LNCAP (cell line): ENCODE data around the gene SPAG6.

ENCODE experiments used
- TF ChIP-seq, protein P1 (sequence below): fragments of 450-650 bp; IDR thresholded peaks from 2 replicates; pipeline ENCODE4 v1.5.1; 2017; ENCODE audit warnings: mild to moderate bottlenecking

SPAG6 gene

DNA sequence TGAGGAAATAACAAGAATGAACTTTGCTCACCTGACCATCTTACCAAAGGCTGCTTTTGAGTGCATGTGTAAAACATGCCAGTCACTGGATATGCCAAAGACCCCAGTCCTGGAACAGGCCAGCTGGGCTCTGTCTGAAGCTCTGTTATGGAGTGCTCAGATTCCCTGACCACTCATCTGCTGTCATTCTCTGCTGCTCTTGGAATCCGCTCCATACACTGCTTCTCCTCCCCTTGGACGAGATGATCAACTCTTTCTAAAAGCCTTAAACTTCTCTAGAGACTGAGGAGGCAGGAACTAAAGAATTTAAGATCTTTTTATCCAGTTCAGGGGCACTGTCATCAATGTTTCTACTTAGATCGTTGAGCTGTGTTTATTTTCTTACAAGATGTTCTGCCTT is 100.2 kb downstream of the SPAG6 start:
- TF ChIP-seq, protein P1, sequence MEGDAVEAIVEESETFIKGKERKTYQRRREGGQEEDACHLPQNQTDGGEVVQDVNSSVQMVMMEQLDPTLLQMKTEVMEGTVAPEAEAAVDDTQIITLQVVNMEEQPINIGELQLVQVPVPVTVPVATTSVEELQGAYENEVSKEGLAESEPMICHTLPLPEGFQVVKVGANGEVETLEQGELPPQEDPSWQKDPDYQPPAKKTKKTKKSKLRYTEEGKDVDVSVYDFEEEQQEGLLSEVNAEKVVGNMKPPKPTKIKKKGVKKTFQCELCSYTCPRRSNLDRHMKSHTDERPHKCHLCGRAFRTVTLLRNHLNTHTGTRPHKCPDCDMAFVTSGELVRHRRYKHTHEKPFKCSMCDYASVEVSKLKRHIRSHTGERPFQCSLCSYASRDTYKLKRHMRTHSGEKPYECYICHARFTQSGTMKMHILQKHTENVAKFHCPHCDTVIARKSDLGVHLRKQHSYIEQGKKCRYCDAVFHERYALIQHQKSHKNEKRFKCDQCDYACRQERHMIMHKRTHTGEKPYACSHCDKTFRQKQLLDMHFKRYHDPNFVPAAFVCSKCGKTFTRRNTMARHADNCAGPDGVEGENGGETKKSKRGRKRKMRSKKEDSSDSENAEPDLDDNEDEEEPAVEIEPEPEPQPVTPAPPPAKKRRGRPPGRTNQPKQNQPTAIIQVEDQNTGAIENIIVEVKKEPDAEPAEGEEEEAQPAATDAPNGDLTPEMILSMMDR, result no peak

DNA sequence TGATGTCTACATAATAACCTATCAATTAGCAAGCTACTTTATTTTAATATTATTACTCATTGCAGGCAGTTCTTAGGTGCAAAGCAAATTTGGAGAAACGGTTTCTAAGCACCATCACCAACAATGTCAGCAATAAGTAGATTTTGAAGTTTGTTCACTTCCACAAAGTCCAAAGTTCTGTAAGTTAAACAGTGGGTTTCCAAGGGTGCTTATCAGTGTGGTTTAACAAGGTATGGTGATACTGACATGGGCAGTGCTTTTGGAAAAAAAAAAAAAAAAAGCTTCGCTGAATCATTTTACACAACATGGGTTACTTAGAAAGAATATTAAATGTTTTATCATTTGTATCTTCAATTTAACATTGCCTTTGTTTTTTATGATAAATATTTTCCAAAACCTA is 101.8 kb downstream of the SPAG6 start:
- TF ChIP-seq, protein P1, result no peak

DNA sequence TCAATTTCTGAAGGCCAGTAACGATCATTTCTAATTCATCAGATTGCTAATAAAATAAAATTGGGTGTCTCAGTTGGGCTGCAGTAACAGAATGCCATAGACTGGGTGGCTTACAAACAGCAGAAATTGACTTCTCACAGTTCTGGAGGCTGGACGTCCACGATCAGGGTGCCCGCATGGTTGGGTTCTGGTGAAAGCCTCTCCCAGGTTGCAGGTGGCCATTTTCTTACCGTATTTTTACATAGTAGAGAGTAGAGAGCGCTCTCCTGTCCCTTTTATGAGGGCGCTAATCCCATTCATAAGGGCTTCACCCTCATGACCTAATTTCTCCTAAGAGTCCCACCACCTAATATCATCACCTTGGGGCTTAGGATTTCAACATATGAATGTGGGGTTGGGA is 106.0 kb downstream of the SPAG6 start:
- TF ChIP-seq, protein P1, result no peak

DNA sequence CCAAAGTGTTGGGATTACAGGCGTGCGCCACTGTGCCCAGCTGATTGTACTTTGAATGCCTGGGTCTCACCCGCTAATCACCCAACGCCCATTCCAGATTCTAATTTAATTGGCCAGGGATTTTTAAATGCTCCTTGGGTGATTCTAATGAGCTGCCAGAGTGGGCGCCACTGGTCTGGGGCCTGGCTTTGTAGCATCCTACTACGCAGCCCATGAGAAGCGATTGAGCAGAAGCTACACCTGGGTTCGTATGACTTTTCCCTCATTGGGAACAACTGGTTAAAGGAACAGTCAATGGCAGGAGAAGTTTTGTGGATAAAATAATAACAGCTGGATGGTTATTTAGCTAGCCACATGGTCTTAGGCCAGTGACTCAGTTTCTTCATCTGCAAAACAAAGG is 108.0 kb downstream of the SPAG6 start:
- TF ChIP-seq, protein P1, result no peak

DNA sequence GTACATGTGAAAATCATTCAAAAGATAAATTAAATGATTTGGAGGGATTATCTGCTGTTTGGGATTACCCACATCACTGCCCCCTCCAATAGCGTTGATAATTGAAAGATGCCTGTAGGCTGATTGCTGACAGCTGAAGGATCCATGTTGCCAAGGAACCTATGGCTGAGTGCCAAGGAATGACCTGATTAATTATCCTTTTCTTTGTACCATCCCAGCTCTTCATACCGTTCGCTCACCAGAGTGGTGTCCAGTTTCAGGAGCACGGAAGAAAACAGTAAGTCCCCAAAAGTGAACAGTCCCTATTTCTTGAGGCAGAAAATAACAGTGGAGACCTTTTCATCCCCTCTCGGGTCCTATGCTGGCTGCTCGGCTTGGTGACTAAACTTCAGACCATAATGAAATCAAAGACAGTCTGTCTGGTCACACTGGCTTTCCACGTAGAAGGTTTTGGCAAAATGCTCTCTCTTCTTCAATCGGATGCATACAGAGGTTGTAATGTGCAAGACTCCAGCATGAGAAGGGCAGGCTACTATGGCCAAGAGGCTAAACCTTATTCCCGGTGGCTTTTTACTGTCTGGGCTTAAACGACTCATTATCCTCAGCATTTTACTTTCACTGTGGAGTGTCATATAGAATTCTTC is 108.8 kb downstream of the SPAG6 start:
- TF ChIP-seq, protein P1, result no peak

DNA sequence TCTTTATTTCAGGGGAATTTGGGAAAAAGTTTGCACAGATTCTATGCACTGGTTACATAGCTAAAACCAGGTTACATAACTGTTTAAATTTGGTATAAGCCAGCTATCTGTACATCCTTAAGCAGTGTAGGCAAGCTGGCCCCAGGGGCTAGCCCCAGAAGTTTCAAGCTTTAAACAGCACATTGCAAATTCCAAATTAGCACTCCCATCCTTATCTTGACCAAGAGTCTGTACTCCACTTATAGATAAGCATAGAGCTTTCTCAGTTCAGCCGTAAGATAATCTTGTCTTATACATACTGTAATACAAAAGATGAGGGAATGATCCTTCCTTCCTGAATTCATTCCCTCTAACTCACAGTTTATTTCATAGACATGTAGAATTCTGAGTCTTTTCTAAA is 109.3 kb downstream of the SPAG6 start:
- TF ChIP-seq, protein P1, result no peak

DNA sequence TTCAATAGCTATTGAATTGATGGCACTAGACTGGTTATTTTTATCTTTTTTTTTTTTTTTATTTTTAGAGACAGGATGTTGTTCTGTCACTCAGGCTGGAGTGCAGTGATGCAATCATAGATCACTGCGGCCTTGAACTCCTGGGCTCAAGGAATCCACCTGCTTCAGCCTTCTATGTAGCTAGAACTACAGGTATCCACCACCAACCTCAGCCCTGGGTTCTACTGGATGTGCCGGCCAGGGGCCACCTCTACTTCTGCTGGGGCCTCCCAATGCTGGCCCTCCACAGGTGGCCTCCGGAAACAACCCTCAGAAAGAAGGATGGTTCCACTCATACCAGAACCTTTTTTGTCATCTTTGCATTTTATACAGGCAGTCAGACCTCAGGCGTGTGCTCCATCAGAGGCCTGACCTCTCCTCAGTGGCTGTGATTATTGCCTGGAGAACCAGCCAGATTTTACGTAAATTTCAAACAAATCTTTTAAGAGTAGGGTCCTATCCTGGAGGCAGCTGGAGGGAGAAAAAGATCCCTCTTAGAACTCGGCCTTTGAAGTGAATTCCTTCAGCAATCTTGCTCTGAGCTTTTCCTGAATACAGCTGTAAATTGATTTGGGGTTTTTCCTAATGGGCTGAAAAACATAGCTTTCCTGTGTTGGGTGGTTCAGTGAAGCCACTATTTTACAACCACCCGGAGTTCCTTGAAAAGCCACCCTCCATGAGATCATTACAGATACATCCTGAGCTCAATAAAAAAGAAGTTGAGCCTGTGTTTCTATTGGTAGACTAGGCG is 110.0 kb downstream of the SPAG6 start:
- TF ChIP-seq, protein P1, result no peak
